Body of pancreas (tissue), 4 donors: Measurements from ENCODE around the gene IFNK. TPM values are rescaled to one million over a fixed set of nuclear protein-coding genes. Genes with fewer than 3 reads are reported as not detected.

Experiments
- ATAC-seq: fragments of 150-250 bp; one replicate; pipeline ENCODE4 v1.9.1; 2016
- DNase-seq, 4 donors: peaks; one replicate each; pipeline ENCODE4 v3.0.0-alpha.2; 2019
- H3K27ac ChIP-seq, 4 donors: fragments of 200-600 bp; sonication (generic); 1 replicate in 3 of 4; 2 replicates in 1 of 4; pipeline versions ENCODE4 v1.5.1 to v1.6.1; 2016 to 2019; ENCODE audit warnings: mild to moderate bottlenecking in 1 of 4, mixed read lengths in 1 of 4, moderate library complexity in 1 of 4
- H3K27me3 ChIP-seq, 2 donors: fragments of 200-600 bp; sonication (generic); one replicate each; pipeline ENCODE4 v1.6.0; 2016; ENCODE audit warnings: mild to moderate bottlenecking in 1 of 2
- H3K36me3 ChIP-seq, 2 donors: fragments of 200-600 bp; sonication (generic); replicated peaks in 1 of 2; 2 replicates each; pipeline ENCODE4 v1.5.1; 2016; ENCODE audit warnings: low read depth in 2 of 2; ENCODE audit not compliant: insufficient read depth in 1 of 2
- H3K4me1 ChIP-seq: fragments of 200-600 bp; sonication (generic); one replicate; pipeline ENCODE4 v1.6.0; 2016
- H3K4me3 ChIP-seq, 2 donors: fragments of 200-600 bp; sonication (generic); 1 replicate in 1 of 2; 2 replicates in 1 of 2; pipeline ENCODE4 v1.5.1; 2016 to 2019
- H3K9me3 ChIP-seq, 3 donors: fragments of 200-600 bp; sonication (generic); 1 replicate in 2 of 3; 2 replicates in 1 of 3; pipeline ENCODE4 v1.5.1; 2016
- CTCF ChIP-seq, 7 experiments: fragments of 450-650 bp in 4 of 7; fragments of 200-600 bp in 3 of 7; sonication (generic) in 3 of 7; IDR thresholded peaks; one replicate each; pipeline ENCODE4 v1.5.1; 2016 to 2019; ENCODE audit warnings: antibody characterized with exemption in 7 of 7
- POLR2A ChIP-seq, 3 donors: fragments of 450-650 bp; IDR thresholded peaks; one replicate each; pipeline ENCODE4 v1.6.1; 2016; ENCODE audit warnings: antibody characterized with exemption in 3 of 3, mild to moderate bottlenecking in 2 of 3
- WGBS, 2 donors: methylation state at CpG; one replicate each; pipeline ENCODE4 v1.1.5; 2017; 5-methylcytosine and 5-hydroxymethylcytosine counted together
- intact Hi-C: fragments of 100-400 bp; cut with DNase I; formaldehyde crosslinking; loops from one replicate; pipeline ENCODE4 v1.15.1; 2023
- total RNA-seq, 2 donors: library from RNA; depleted of rRNA; stranded (reverse); fragments of >200 nt; gene quantifications; one replicate each; pipeline ENCODE4 v1.1.0, GENCODE V29; 2016

The IFNK gene
- total RNA-seq, 2 donors from 2014 or later = not detected

- whole genome bisulfite sequencing, 2 donors = 91 to 100% methylated on average over 2 of the region's 2 CpGs
- H3K4me1 ChIP-seq = peaks cover 39% of the 10 kb centered on the region
- no peaks in the 10 kb centered on the region for H3K36me3 ChIP-seq
- TF ChIP-seq POLR2A (IDR thresholded peaks at IDR 0.05) (no peak), CTCF (IDR thresholded peaks at IDR 0.05) (no peak)
- no peaks in the 10 kb centered on the region for H3K9me3 ChIP-seq
- H3K4me3 ChIP-seq = no peak overlapping the region
- no peak overlapping the region for H3K27ac ChIP-seq
- ATAC-seq = no peak
- no peak for DNase-seq
- H3K27me3 ChIP-seq = no peaks in the 10 kb centered on the region
- intact Hi-C loops = no loop called here
These were observed 18.4 kb downstream of the IFNK start for GRCh38 chr9:27542508-27542907.

- peaks cover 11% of the 10 kb centered on the region for H3K4me1 ChIP-seq
- 70 to 75% methylated on average over 3 of the region's 3 CpGs for WGBS, 2 donors
- ATAC-seq = peak; percentile 83
- H3K36me3 ChIP-seq = peaks cover 0 to 8% of the 10 kb centered on the region in 2 donors
- DNase-seq = peak; percentile 56 to 69 (median 62)
- intact Hi-C loops = no loop called here
- TF ChIP-seq CTCF (IDR thresholded peaks at IDR 0.05) (no peak), POLR2A (IDR thresholded peaks at IDR 0.05) (no peak)
- no peak overlapping the region for H3K4me3 ChIP-seq
- H3K27me3 ChIP-seq = no peaks in the 10 kb centered on the region
- H3K27ac ChIP-seq = no peak overlapping the region
- no peaks in the 10 kb centered on the region for H3K9me3 ChIP-seq
These were observed 21.4 kb downstream of the IFNK start for GRCh38 chr9:27545471-27545870.

GRCh38 chr9:27548055-27548741 lies 24.1 kb downstream of the IFNK start:
- peaks cover 5% of the 10 kb centered on the region for H3K4me1 ChIP-seq
- no peak overlapping the region for H3K4me3 ChIP-seq
- peak overlapping the region in 1 of 4 donors; percentile 46 for H3K27ac ChIP-seq
- TF ChIP-seq POLR2A (IDR thresholded peaks at IDR 0.05) = no peak
- TF ChIP-seq CTCF (IDR thresholded peaks at IDR 0.05) = peak in 6 of 7 experiments; percentile 30 to 76 (median 66)
- no peaks in the 10 kb centered on the region for H3K9me3 ChIP-seq
- intact Hi-C loops = no loop called here
- ATAC-seq = peak; percentile 79
- DNase-seq = peak in 1 of 4 donors; percentile 18
- H3K27me3 ChIP-seq = no peaks in the 10 kb centered on the region
- 33 to 38% methylated on average over 10 of the region's 10 CpGs for WGBS, 2 donors
- H3K36me3 ChIP-seq = peaks cover 0 to 8% of the 10 kb centered on the region in 2 donors

DNA sequence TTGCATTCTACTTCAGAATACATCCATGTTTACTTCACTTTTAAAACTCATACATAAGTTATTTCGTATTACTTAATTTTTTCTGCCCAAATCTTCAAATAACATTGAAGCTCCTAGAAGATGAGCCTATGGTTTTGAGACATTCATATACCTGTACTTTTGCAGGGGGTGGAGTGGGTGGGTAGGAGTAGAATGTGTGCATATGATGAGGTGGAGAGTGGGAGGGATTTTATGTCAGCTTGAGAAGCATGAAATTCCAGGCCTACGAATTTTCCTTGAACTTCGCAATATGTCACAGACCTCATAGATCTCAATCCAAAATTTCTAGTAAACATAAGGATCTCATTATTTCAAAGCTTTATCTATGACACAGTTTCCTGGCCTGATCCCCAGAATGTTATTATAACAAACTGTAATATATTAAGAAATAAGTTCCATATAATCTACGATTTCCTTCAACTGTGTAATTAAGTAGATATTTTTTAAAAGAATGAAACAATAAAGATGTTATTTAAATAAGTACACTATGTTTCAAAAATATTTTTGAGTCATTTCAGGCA lies 25.2 kb downstream of the IFNK start:
- intact Hi-C loops = no loop called here
- Histone ChIP-seq H3K9me3 (no peaks in the 10 kb centered on the region), H3K4me3 (no peak overlapping the region), H3K27me3 (no peaks in the 10 kb centered on the region), H3K4me1 (peaks cover 5% of the 10 kb centered on the region), H3K36me3 (peaks cover 0 to 10% of the 10 kb centered on the region in 2 donors), H3K27ac (no peak overlapping the region)
- ATAC-seq = no peak
- 75 to 82% methylated on average over 4 of the region's 4 CpGs for WGBS, 2 donors
- no peak for TF ChIP-seq POLR2A (IDR thresholded peaks at IDR 0.05)
- no peak for TF ChIP-seq CTCF (IDR thresholded peaks at IDR 0.05)
- DNase-seq = no peak
